MCF 10A (cell line): ENCODE results near the gene ICE2. TPM values are rescaled to one million over a fixed set of nuclear protein-coding genes. Genes with fewer than 3 reads are reported as not detected.
A peak's percentile ranks its signal among the peaks of the same experiment; 100 is the strongest.

Source experiments
- BruUV-seq: library from RNA; stranded (reverse); fragments of 400-500 nt; replicated peaks from 2 replicates; lab custom pipeline; 2021; lab: Mats Ljungman, UMichigan
- CTCF ChIA-PET: fragments of 300-600 bp; sonication (Branson Sonifier 250); formaldehyde crosslinking; extraction: SDS; loops from one replicate; lab custom pipeline; 2021; ENCODE audit warnings: antibody characterized with exemption, inconsistent platforms; lab: Yijun Ruan, JAX
- POLR2A ChIA-PET: fragments of 300-600, 350-650 bp; sonication (Branson Sonifier 250); formaldehyde crosslinking; extraction: SDS; loops from one replicate; lab custom pipeline; 2020; ENCODE audit warnings: antibody characterized with exemption, inconsistent platforms; lab: Yijun Ruan, JAX
- DNase-seq: peaks from one replicate; pipeline ENCODE4 v3.0.0-alpha.2; 2018; ENCODE audit not compliant: unreplicated experiment
- H3K27ac Mint-ChIP-seq: one replicate; pipeline ENCODE4 v1.8.0; 2022; ENCODE audit warnings: mild to moderate bottlenecking, low read depth, mixed read lengths; ENCODE audit not compliant: unreplicated experiment
- H3K27me3 Mint-ChIP-seq: one replicate; pipeline ENCODE4 v1.8.0; 2022; ENCODE audit warnings: mixed read lengths; ENCODE audit not compliant: insufficient read depth, unreplicated experiment
- H3K36me3 Mint-ChIP-seq: one replicate; pipeline ENCODE4 v1.8.0; 2022; ENCODE audit warnings: mild to moderate bottlenecking, moderate library complexity, mixed read lengths; ENCODE audit not compliant: insufficient read depth, unreplicated experiment
- H3K4me1 Mint-ChIP-seq: one replicate; pipeline ENCODE4 v1.8.0; 2022; ENCODE audit warnings: mixed read lengths; ENCODE audit not compliant: insufficient read depth, unreplicated experiment
- H3K4me3 Mint-ChIP-seq: one replicate; pipeline ENCODE4 v1.8.0; 2022; ENCODE audit warnings: mild to moderate bottlenecking, moderate library complexity, mixed read lengths; ENCODE audit not compliant: unreplicated experiment
- H3K9me3 Mint-ChIP-seq: one replicate; pipeline ENCODE4 v1.8.0; 2022; ENCODE audit warnings: mixed read lengths; ENCODE audit not compliant: unreplicated experiment
- intact Hi-C: fragments of 100-400 bp; cut with micrococcal nuclease; formaldehyde crosslinking; loops from 2 replicates; pipeline ENCODE4 v1.14.1; 2022
- total RNA-seq: library from RNA; stranded (reverse); gene quantifications from 2 replicates; pipeline ENCODE4 v1.2.3, GENCODE V29; 2022
- TF ChIP-seq, protein P1 (sequence below): fragments of 200-600 bp; IDR thresholded peaks from one replicate; pipeline ENCODE4 v1.8.0; 2022; ENCODE audit warnings: antibody characterized with exemption, mild to moderate bottlenecking; ENCODE audit not compliant: unreplicated experiment

The ICE2 gene
- total RNA-seq, 1 experiment from 2014 or later = 57.9 TPM

DNA sequence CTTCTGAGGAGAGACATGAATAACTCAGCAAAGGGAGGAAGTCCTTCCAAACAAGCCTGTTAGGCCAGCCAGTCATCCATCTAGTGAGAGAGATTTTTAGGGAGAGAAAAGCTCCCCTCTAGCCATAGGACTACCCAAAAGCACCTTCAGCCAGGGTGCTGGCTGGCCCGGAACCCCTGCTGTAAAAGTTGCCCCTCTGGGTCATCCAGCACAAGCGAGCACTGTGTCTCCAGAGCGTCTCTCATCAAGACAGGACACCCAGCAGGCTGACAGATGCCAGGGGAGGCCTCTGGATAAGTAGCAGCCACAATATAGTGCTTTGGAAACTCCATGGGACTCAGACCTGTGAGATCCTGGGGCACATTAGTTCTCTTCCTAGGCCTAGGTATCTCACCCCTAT lies 105.6 kb downstream of the ICE2 start:
- ChIA-PET CTCF (interaction anchor here (0.7 to 4.8 kb wide), 6 partner anchors 11 to 55 kb away, joined by 3 to 38 read pairs (median 6); partner anchors contain the start of gene ANXA2), POLR2A (interaction anchor here (0.9 to 10.1 kb wide), 17 partner anchors 11 to 684 kb away, joined by 3 to 461 read pairs (median 8); partner anchors contain the start of genes ANXA2 and BNIP2)
- Mint-ChIP-seq H3K4me1 (peaks cover 70% of the 10 kb centered on the region), H3K9me3 (no peaks in the 10 kb centered on the region), H3K27ac (peak overlapping the region; percentile 92), H3K4me3 (peak overlapping the region; percentile 64), H3K36me3 (peaks cover 87% of the 10 kb centered on the region), H3K27me3 (no peaks in the 10 kb centered on the region)
- DNase-seq = no peak
- intact Hi-C loops = no loop called here
- no TSS peak for BruUV-seq
- TF ChIP-seq, protein P1, sequence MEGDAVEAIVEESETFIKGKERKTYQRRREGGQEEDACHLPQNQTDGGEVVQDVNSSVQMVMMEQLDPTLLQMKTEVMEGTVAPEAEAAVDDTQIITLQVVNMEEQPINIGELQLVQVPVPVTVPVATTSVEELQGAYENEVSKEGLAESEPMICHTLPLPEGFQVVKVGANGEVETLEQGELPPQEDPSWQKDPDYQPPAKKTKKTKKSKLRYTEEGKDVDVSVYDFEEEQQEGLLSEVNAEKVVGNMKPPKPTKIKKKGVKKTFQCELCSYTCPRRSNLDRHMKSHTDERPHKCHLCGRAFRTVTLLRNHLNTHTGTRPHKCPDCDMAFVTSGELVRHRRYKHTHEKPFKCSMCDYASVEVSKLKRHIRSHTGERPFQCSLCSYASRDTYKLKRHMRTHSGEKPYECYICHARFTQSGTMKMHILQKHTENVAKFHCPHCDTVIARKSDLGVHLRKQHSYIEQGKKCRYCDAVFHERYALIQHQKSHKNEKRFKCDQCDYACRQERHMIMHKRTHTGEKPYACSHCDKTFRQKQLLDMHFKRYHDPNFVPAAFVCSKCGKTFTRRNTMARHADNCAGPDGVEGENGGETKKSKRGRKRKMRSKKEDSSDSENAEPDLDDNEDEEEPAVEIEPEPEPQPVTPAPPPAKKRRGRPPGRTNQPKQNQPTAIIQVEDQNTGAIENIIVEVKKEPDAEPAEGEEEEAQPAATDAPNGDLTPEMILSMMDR = no peak

DNA sequence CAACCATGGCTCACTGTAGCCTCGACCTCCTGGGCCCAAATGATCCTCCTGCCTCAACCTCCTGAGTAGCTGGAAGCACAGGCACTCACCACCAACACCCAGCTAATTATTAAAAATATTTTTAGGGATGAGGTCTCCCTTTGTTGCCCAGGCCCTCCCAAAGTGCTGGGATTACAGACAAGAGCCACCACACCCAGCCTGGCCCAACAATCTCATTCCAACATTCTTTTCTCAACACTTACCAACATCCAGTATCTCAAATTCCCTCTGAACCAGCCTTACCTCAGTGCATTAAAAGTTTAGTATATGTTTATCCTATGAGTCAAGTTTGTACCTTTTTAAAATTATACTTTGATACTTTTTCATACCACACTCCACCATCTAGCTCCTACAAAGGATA lies 106.2 kb downstream of the ICE2 start:
- H3K36me3 Mint-ChIP-seq = peaks cover 85% of the 10 kb centered on the region
- no peak for DNase-seq
- peak overlapping the region; percentile 45 for H3K4me3 Mint-ChIP-seq
- H3K4me1 Mint-ChIP-seq = peaks cover 70% of the 10 kb centered on the region
- ChIA-PET CTCF (interaction anchor here (0.6 to 4.8 kb wide), 5 partner anchors 12 to 1719 kb away, joined by 4 to 38 read pairs (median 7); partner anchors contain the start of gene ANXA2), POLR2A (interaction anchor here (0.9 to 10.1 kb wide), 10 partner anchors 10 to 105 kb away, joined by 4 to 461 read pairs (median 39); partner anchors contain the start of gene ANXA2)
- intact Hi-C loops = no loop called here
- H3K27ac Mint-ChIP-seq = peak overlapping the region; percentile 92
- H3K27me3 Mint-ChIP-seq = no peaks in the 10 kb centered on the region
- H3K9me3 Mint-ChIP-seq = no peaks in the 10 kb centered on the region
- TF ChIP-seq, protein P1 = no peak
- no TSS peak for BruUV-seq

DNA sequence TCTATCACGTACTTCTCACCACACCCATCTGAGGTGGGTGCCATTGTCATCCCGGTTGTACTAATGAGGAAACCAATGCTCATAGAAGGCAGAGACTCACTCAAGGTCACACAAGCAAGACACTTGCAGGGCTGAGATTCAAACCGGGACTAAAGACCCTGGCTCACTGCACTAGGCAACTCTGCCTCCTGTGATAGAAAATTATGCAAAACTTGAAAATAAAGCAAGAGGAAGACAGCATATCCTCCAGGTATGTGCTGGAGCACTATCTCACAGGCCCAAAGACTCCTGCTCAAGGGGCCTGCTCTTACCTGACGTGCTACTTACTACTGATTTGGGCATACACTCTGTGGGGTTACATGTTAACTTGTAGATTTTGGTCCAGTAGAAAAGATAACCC lies 106.7 kb downstream of the ICE2 start:
- peaks cover 80% of the 10 kb centered on the region for H3K36me3 Mint-ChIP-seq

More for the DNA sequence above, 106.7 kb downstream of the ICE2 start:
- no peaks in the 10 kb centered on the region for H3K9me3 Mint-ChIP-seq
- POLR2A ChIA-PET = interaction anchor here (0.5 to 10.1 kb wide), 11 partner anchors 10 to 694 kb away, joined by 4 to 461 read pairs (median 25); partner anchors contain the start of gene ANXA2
- H3K27ac Mint-ChIP-seq = peak overlapping the region; percentile 92
- DNase-seq = no peak
- intact Hi-C loops = no loop called here
- CTCF ChIA-PET = interaction anchor here (0.6 to 4.8 kb wide), 5 partner anchors 11 to 45 kb away, joined by 3 to 38 read pairs (median 4); no protein-coding TSS in a partner anchor
- no peaks in the 10 kb centered on the region for H3K27me3 Mint-ChIP-seq
- no TSS peak for BruUV-seq
- H3K4me1 Mint-ChIP-seq = peaks cover 70% of the 10 kb centered on the region
- H3K4me3 Mint-ChIP-seq = peak overlapping the region; percentile 60
- TF ChIP-seq, protein P1 = no peak
